NCI-H510A (cell line): Measurements from ENCODE around the gene RASL10A.

Experiments used
- DNase-seq: peaks from one replicate; lab custom pipeline; 2025; lab: John Stamatoyannopoulos, UW

Gene RASL10A

GRCh38 chr22:29319072-29319471 lies 3.6 kb upstream of the RASL10A start:
- no peak for DNase-seq

- DNase-seq = no peak
These were observed 2.4 kb upstream of the RASL10A start for GRCh38 chr22:29317827-29318454.

GRCh38 chr22:29316141-29316828 lies 788 bp upstream of the RASL10A start:
- DNase-seq = no peak

- DNase-seq = no peak
These were observed 786 bp downstream of the RASL10A start for GRCh38 chr22:29314537-29315285.

GRCh38 chr22:29313576-29314466 lies 1.7 kb downstream of the RASL10A start:
- peak; percentile 21 for DNase-seq

GRCh38 chr22:29313126-29313575 lies 2.3 kb downstream of the RASL10A start:
- no peak for DNase-seq

GRCh38 chr22:29312218-29313125 lies 3.0 kb downstream of the RASL10A start:
- DNase-seq = no peak

GRCh38 chr22:29311464-29312217 lies 3.9 kb downstream of the RASL10A start:
- DNase-seq = no peak

GRCh38 chr22:29310863-29311339 lies 4.6 kb downstream of the RASL10A start:
- DNase-seq = no peak

GRCh38 chr22:29310065-29310862 lies 5.2 kb downstream of the RASL10A start:
- no peak for DNase-seq

- no peak for DNase-seq
These were observed 6.0 kb downstream of the RASL10A start for GRCh38 chr22:29309332-29310064.

- no peak for DNase-seq
These were observed 6.7 kb downstream of the RASL10A start for GRCh38 chr22:29308791-29309262.

GRCh38 chr22:29308148-29308790 lies 7.2 kb downstream of the RASL10A start:
- DNase-seq = no peak

- no peak for DNase-seq
These were observed 7.8 kb downstream of the RASL10A start for GRCh38 chr22:29307596-29308147.

GRCh38 chr22:29306835-29307595 lies 8.5 kb downstream of the RASL10A start:
- peak; percentile 54 for DNase-seq

GRCh38 chr22:29306175-29306834 lies 9.2 kb downstream of the RASL10A start, which contains the start of gene GAS2L1:
Gene GAS2L1, plus strand, starts transcription at chr22:29306650. Its CDS starts 1,456 bp downstream, at chr22:29308106.
- DNase-seq = peak; percentile 46
